ENCODE data around the gene FAM83B.
"Not testable (repeated sequence)": the region's sequence is repeated elsewhere in the genome, so short reads cannot be mapped to it uniquely, and the experiment has no call there.

Gene FAM83B

DNA sequence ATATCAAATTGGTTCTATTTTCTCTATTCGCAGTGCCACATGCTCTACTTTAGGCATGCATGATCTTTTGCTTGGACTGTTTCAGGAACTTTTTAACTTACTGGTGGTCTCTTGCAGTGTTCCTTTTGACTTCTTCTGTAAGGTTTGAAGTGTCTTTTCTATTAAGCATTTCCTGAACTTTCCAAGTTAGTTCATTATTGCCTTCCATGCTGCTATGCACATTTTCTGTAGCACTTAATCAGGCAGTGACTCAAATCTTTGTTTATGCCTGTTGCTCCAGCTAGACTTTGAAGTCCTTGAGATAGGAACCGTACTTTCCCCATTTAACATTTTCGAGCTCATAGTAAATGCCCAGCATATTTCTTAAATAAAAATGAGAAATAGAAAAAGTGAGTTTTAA is 52.2 kb downstream of the FAM83B start:
- no peak for DNase-seq

DNA sequence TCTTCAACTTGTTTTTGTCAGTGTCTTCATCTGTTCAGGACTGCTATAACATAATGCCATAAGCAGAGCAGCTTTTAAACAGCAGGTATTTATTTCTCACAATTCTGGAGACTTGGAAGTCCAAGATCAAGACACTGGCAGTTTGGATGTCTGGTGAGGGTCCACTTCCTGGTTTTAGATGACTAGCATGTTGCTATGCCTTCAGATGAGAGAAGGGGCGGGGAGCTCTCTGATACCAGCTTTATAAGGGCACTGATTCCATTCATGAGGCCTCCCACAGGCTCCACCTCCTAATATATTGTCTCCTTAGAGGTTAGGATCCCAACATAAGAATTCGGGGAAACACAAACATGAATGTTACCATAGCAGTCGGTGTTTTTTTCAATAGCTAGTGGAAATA is 52.9 kb downstream of the FAM83B start:
- no peak for DNase-seq

DNA sequence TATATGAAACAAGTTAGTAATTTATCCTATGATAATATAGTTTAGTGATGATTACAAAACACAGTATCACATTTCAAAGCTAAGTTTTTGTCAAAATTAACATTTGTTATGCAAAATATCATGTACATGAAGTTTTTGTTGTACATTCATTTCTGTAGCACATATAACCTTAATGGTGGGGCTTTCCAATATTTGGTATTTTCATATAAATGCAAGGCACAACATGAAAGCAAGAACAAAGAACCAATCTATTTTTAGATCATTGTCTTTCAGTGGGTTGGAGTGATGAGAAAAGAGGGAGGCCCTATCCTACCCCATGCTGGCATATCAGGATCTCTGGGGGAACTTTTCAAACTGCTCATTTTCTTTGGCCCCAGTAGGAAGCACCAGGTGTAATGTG is 53.4 kb downstream of the FAM83B start:
- DNase-seq, result no peak

DNA sequence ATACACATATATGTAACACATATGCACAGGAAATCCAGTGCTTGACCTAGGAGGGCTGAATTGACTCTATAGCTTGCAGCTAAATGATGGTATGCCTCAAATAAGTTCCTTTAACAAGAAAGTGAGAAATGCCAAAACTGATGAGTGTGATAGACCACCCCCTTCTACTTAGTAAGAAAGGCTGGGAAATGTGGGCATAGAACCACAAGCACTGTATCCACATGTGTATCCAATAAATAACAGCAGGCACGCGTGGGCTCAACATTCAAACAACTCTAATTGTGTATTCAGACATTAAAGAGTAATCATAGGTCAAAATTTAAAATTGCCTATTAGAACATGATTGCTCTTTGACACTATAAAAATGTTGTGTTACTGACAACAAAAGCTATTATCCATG is 54.1 kb downstream of the FAM83B start:
- DNase-seq, result no peak

DNA sequence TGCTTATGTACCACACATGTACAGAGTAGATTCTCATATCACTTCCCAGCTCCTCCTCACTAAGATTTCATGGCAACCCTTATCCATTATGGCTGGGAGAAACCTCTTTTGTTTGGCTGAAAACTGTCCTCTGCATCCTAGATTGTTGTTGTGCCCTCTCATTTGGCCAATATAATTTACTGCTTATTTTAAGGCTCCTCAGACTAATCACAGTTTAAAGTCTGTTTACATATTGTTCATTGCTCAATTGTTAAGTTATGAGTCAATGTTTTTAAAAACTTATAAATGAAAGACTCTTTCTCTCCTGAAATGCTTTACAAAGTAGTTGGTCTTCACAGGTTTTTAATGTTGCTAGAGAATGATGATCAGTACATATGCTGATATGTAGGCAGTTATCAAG is 57.3 kb downstream of the FAM83B start:
- DNase-seq, result no peak

DNA sequence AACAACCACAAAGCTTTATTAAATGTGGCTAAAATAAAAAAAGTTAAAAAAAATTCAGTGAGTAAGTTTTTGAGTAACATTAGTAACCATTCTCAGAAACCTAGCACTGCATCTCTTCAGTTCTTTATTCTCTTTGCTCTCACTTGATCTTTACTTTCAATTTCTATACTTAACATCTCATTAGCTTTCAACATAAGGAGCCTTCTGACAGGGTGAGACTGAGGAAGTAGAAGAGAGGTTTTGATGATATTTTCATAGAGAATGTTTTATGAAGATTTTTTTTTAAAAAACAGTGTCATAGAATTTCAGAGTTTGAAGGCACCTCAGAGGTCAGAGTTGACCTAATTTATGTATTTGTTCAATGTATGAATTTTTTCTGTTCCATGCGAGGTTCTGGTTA is 60.8 kb downstream of the FAM83B start:
- no peak for DNase-seq

DNA sequence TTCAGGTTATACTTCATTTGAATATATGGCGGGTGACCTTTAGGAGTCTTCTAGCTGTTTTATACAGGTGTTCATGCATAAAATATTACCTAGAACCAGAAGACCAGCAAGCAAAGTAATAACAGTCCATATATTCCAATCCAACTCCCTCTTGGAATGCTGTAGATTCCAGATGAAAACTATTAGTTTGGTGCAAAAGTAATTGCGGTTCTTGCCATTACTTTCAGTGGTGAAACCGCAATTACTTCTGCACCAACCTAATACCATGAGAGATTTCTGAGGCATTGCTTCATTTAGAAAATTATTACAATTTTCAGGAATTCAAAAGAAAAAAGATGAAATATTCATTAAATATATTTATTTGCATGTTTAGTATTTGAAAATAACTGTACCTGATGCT is 62.6 kb downstream of the FAM83B start:
- DNase-seq, result no peak

DNA sequence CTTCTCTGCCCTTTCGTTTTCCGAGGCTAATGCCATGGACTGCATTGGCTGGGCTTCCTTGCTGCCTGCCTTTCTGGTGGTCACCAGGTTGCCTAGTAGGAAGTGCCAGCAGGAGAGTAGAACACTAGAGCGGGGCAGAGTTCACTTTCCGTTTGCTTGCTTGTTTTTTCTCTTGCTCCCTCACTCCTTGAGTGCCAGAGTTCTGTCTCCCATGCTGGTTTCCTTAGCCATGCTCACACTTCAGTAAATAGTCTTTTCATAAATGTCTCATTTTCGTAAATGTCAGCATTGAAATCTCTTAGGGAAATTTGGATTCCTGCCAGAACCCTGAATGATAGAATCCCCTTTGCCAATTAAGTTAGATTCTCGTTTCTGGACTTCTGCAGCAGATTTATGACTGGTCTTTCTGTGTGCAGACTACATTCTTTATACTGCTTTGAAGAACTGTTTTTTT is 63.9 kb downstream of the FAM83B start:
- no peak for DNase-seq

DNA sequence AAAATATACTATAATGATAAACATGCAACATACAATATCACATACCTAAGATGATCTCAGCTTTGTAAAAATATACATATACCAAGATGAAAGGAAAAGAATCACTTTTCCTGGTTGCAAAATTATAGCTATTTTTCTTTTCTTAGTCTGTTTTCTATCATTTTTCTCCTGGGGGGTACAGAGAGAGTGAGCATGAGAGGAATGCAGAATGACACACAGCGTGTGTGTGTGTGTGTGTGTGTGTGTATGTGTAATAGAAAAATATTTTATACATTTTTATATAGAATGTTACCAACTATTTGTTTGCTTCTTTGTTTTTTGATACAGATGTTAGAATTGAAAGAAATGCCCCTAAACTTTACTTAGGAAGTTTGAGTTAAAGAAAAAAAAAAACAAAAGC is 64.3 kb downstream of the FAM83B start:
- DNase-seq, result no peak

DNA sequence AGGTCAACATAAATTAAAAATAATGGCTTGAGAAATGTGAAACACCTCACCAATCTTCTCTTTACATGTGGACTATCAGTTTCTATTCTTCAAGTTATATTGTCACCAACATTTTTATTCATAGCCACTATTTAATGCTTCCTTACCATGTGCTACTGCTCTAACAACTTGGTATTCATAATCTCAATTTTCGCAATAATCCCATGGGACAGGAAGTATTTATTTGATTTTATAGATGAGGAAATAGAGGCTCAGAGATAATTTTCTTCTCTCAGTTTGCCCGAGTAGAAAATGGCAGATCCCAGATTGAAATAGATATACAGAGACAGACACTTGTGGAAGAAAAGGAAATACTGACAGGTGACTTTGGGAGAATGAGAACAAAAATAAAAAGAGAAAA is 66.6 kb downstream of the FAM83B start:
- no peak for DNase-seq

DNA sequence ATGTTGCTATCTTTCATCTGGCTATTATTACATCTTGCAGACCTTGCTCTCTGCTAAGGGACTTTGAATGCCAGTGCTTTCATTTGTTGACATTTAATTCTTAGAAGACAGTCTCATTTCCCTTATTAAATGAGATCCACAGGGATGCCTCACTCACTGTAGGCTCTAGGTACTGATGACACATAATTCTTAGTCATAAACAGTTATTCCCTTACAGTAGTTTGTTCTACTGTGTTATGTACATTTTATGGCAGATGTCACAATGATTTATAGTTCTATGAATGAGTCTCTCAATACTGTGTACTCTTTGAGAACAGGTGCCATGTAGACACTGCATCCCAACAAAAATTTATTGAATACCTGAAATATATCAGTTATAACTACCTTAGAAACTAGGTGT is 70.3 kb downstream of the FAM83B start:
- no peak for DNase-seq

DNA sequence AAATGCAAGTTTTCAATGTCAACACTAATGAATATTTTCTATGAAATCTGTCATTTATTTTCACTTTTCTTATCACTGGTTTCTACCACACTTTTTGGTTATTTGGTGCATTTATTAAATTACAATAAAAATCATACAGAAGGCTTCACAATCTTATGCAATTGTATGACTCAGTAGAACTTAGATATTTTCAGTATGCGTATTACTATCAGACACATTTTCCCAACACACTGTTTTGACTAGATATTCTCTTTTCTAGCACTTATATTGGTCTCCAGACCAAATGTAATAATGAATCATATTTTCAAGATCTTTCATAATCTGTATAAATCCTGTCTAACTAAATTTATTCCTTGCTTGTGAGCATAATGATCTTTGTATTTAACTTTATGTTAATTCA is 74.1 kb downstream of the FAM83B start:
- no peak for DNase-seq

DNA sequence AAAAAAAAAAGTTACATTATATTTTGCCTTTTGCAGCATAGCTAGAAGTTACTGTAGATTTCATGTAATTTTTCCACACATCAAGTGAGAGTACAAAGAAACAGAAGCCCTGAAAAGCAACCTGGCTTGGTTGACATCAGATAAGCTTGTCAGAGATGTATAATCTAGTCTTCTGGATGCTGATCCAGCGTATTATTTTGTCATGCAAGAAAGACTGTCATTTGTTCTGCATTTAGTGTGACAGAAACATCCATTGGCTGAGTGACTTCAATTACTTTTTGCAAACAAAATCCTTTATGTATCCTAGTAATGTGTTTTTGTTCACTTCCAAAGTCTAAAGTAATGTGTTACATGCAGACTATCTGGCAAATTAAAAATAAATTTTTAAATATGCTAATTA is 75.3 kb downstream of the FAM83B start:
- no peak for DNase-seq

DNA sequence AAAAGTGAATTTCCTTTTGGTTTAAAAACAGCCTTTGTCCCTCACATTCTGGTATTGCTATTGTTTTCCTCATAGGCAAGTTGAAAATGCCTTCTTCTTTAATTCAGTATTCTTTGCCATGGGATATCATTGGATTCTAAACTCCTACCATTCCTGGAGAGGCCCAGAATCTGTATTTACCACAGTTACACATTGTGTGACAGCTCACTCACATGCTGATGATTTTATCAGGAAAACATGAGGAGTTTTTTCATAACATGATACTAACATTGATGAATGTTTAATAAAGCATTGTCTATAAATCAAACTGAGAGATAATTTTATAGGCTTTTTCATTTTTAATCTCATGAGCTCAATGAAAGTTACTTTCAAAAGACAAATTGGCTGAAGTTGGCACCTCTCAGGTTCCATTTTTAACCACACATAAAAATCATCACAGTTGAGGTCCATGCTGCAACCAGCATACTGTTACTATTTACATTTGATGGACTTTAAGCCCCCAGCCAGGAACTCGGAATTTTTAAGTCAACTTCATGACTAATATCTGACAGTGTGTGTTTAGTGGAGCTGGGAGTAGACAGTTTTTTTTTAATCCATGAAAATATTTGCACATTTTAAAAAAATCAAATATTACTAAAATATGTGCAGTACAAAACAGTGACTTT is 82.8 kb downstream of the FAM83B start:
- DNase-seq, result no peak

DNA sequence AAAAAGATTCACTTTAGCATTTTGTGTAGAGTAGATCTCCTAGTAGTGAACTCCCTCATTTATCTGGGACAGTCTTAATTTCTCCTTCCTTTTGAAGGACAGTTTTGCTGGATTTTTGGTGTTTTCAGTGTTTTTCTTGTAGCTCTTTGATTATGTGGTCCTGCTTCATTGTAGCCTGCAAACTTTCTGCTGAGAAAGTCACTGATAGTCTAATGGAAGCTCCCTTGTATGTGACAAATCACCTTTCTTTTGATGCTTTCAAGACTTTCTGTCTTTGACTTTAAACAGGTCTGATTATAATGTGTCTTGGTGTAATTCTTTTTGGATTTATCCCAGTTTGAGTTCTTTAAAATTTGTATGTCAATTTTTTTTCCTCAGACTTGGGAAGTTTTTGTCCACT is 86.1 kb downstream of the FAM83B start:
- no peak for DNase-seq

DNA sequence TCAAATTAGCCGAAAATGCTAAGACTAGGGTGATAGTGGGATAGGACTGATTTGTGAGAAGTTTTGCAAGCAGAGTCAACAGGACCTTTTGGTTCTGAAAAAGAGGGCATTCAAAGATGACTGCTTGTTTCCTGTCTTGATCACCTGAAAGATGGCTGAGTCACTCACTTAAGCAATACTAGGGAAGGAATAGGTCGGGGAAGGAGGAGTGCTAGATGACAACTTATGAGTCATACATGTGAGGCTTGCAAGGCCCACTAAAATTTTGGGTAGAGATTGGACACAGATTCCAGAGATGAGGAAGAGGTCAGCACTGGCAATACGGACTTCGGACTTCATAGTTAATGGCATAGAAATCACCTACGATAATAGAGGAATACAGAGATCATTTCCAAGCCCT is 89.2 kb downstream of the FAM83B start:
- DNase-seq, result peak; percentile 1

DNA sequence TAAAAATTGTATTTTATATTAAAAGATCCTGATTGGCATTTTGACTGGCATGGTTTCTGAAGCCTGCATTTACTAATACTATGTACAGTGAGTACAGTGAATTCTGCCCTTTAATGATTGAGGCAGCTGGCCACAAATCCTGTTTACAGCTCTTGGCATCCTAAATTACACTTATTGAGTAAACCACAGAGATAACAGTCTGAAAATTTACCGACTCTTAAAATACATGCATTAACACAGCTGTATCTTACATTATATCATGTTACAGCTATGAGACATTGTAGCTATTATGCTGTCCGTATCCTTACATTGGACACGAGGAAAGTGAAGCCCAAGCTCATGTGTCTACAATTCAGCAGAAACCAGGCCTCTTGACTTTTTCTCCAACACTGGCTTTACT is 90.8 kb downstream of the FAM83B start:
- DNase-seq, result no peak

DNA sequence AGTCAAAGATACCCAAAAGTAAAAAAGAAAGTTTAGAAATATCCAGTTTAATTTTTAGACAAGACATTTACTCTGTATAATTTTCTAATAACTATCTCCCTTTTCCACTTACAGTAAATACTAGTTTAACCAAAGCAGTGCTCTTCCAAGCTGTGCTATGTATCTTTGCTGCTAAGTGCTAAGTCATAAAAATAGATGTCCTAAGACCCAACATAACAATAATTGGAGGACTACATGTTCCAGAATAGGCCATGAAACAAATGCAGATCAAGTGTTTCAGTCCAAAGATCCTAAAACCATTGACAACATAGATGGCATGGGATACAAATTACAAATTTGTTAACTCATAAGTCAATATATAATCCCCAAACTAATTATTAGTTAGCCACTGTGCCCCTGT is 111.1 kb downstream of the FAM83B start:
- DNase-seq, result no peak

DNA sequence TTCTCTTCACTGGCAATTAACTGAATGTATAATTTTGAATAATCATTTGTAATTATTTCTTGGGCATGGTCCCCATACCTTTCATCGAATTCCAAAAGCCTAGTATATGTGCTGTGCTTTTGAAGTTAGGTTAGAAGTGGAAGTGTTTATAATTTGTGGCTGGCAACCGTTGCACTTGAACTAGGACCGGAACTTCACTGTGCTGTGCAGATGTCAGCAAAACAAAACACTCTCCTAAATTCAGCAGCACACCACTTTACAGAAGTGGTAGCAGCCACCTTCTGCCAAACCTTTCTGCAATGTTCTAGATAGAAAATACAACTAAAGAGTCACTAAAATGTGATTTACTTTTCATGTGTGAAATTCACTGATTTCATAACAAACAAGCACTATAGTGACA is 111.9 kb downstream of the FAM83B start:
- peak; percentile 50 for DNase-seq

DNA sequence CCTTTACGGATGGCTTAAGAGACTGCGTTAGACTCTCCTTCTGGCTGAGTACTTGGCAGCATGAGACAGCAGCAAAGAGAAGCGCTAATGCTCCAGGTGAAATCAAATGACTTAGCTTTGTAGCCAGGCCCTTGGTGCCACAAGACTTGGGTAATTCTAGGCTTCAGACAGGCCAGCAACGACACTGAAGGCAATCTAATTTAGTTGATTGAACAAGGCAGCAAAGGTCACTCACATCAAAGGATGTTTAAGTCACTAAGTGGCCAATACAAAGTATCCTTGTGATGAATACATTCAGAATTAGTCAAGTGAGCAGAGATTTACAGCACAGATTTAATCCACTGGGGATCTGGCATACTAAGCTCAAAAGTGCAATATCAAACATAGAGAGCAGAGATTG is 113.2 kb downstream of the FAM83B start:
- no peak for DNase-seq

DNA sequence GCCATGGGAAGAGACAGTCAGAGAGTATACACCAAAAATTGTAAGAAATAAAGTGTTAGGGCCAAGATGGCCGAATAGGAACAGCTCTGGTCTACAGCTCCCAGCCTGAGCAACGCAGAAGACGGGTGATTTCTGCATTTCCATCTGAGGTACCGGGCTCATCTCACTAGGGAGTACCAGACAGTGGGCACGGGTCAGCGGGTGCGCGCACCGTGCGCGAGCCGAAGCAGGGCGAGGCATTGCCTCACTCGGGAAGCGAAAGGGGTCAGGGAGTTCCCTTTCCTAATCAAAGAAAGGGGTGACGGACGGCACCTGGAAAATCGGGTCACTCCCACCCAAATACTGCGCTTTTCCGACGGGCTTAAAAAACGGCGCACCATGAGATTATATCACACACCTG is 114.8 kb downstream of the FAM83B start:
- DNase-seq, result not testable (repeated sequence)

DNA sequence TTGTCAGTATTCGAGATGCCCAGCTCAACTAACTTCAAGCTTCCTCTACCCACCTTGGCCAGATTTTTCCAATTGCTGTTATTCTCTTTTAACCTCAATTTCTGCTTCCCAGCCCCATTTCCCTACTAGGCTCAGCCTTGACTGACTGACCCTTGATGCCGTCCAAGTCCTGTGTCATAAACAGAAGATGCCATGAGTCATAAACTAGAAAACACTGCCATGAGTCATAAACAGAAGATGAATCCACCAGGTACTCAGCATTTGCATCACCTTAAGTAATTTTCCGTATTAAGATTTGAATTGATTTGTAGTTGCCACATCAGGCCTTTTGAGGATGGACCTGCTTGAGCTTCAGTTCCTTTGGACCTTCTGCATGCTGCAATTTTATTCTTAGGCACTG is 123.8 kb downstream of the FAM83B start:
- no peak for DNase-seq

DNA sequence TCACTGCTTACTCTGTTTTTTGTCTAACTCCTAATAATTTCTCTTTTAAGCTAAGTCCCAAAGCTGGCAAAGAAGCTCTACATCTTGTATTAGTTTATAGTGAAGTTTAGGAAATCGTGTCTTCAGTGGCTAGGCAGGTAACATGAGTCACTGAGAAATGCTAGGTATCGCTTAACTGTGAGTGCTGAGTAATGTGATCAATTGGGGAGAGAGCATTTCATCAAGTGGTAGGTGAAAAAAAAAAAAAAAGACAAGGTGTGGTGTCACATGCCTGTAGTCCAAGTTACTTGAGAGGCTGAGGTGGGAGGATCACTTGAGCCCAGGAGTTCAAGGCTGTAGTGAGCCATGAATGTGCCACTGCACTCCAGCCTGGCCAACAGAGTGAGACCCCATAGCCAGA is 125.3 kb downstream of the FAM83B start:
- DNase-seq, result no peak

DNA sequence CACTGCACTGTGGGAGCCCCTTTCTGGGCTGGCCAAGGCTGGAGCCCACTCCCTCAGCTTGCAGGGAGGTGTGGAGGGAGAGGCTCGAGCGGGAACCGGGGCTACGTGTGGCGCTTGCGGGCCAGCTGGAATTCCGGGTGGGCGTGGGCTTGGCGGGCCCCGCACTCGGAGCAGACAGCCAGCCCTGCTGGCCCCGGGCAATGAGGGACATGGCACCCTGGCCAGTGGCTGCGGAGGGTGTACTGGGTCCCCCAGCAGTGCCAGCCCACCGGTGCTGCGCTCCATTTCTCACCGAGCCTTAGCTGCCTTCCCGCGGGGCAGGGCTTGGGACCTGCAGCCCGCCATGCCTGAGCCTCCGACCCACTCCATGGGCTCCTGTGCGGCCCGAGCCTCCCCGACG is 132.6 kb downstream of the FAM83B start:
- DNase-seq, result not testable (repeated sequence)

DNA sequence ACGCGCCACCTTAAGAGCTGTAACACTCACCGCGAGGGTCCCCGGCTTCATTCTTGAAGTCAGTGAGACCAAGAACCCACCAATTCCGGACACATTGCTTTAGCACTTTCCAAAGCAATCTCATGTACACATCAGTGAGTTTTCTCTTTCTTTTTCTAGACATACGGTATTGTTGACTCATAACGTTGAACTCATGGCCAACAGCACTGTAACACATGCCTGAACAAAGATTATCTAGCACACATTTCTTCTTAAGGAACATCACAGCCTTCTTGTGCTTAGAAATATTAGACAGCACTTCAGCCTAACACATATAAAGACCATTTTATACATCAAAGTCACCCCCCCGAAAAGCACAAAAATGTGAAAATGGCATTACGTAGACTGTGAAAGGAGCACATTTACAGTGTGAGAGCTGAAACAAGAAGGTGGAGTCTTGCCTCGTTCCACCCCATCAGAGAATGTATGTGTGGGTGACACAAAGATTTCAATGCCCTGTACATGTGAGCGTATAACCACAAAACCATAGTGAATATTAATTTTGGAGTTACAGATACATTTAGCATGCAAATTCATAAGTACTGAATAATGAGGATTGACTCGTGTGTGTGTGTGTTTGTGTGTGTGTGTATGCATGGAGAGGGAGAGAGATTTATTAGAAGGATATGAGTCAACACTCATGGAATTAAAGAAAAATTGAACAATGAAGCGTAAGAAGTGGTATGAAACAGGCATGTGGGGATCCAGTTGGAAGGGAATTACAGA is 134.1 kb downstream of the FAM83B start:
- no peak for DNase-seq

All from hematopoietic multipotent progenitor cell treated with erythropoietin and hydrocortisone succinate and interleukin-3 and kit ligand, for 4 days (in vitro differentiated cells).